HG03460 (cell line): ENCODE results near the gene ZFPM1.
"Not testable (repeated sequence)": the region's sequence is repeated elsewhere in the genome, so short reads cannot be mapped to it uniquely, and the experiment has no call there.

ENCODE experiments used
- ATAC-seq: cut with Tn5 transposase; IDR thresholded peaks from one replicate; pipeline ENCODE4 v1.9.1; 2021; ENCODE audit not compliant: unreplicated experiment

Gene ZFPM1

GRCh38 chr16:88478889-88479792 is 26.1 kb downstream of the ZFPM1 start:
- no peak for ATAC-seq

- ATAC-seq = peak; percentile 72
Observed at GRCh38 chr16:88479793-88480760, 27.0 kb downstream of the ZFPM1 start.

GRCh38 chr16:88480829-88481228 is 27.7 kb downstream of the ZFPM1 start:
- no peak for ATAC-seq

GRCh38 chr16:88481851-88482250 is 28.8 kb downstream of the ZFPM1 start:
- ATAC-seq = no peak

- no peak for ATAC-seq
Observed at GRCh38 chr16:88482630-88483391, 29.7 kb downstream of the ZFPM1 start.

- no peak for ATAC-seq
Observed at GRCh38 chr16:88483392-88483641, 30.2 kb downstream of the ZFPM1 start.

- ATAC-seq = no peak
Observed at GRCh38 chr16:88484505-88485365, 31.7 kb downstream of the ZFPM1 start.

- not testable (repeated sequence) for ATAC-seq
Observed at GRCh38 chr16:88485366-88485741, 32.3 kb downstream of the ZFPM1 start.

GRCh38 chr16:88486398-88487123 is 33.5 kb downstream of the ZFPM1 start:
- ATAC-seq = no peak

GRCh38 chr16:88487124-88487432 is 34.0 kb downstream of the ZFPM1 start:
- no peak for ATAC-seq

GRCh38 chr16:88487920-88488851 is 35.1 kb downstream of the ZFPM1 start:
- no peak for ATAC-seq

GRCh38 chr16:88489163-88489741 is 36.2 kb downstream of the ZFPM1 start:
- no peak for ATAC-seq

GRCh38 chr16:88491001-88491559 is 38.0 kb downstream of the ZFPM1 start:
- ATAC-seq = no peak

- no peak for ATAC-seq
Observed at GRCh38 chr16:88491560-88492310, 38.7 kb downstream of the ZFPM1 start.

- no peak for ATAC-seq
Observed at GRCh38 chr16:88493879-88494278, 40.8 kb downstream of the ZFPM1 start.

GRCh38 chr16:88494335-88495154 is 41.5 kb downstream of the ZFPM1 start:
- ATAC-seq = no peak
